Right forelimb (tissue), 1 donor: Measurements from ENCODE around the gene MUC3A.
A peak's percentile ranks its signal among the peaks of the same experiment; 100 is the strongest.
"Not testable (repeated sequence)": the region's sequence is repeated elsewhere in the genome, so short reads cannot be mapped to it uniquely, and the experiment has no call there.

Experiments
- DNase-seq: peaks from one replicate; pipeline ENCODE4 v3.0.0-alpha.2; 2018

MUC3A gene

GRCh38 chr7:100975371-100975821 lies 26.1 kb downstream of the MUC3A start:
- DNase-seq = no peak

- DNase-seq = no peak
Measured at GRCh38 chr7:100978300-100978699, 29.0 kb downstream of the MUC3A start.

- no peak for DNase-seq
Measured at GRCh38 chr7:100983451-100984187, 34.3 kb downstream of the MUC3A start.

GRCh38 chr7:100984241-100984918 lies 35.0 kb downstream of the MUC3A start:
- DNase-seq = not testable (repeated sequence)

- DNase-seq = not testable (repeated sequence)
Measured at GRCh38 chr7:100985033-100985797, 35.9 kb downstream of the MUC3A start.

- DNase-seq = no peak
Measured at GRCh38 chr7:100991631-100992030, 42.3 kb downstream of the MUC3A start.

GRCh38 chr7:100992280-100992679 lies 42.9 kb downstream of the MUC3A start:
- DNase-seq = not testable (repeated sequence)

- DNase-seq = not testable (repeated sequence)
Measured at GRCh38 chr7:100994671-100995070, 45.3 kb downstream of the MUC3A start.

- DNase-seq = not testable (repeated sequence)
Measured at GRCh38 chr7:100998530-100998929, 49.2 kb downstream of the MUC3A start.

GRCh38 chr7:100999334-100999733 lies 50.0 kb downstream of the MUC3A start:
- not testable (repeated sequence) for DNase-seq

GRCh38 chr7:101000025-101000424 lies 50.7 kb downstream of the MUC3A start:
- not testable (repeated sequence) for DNase-seq

GRCh38 chr7:101002333-101002732 lies 53.0 kb downstream of the MUC3A start:
- DNase-seq = not testable (repeated sequence)

GRCh38 chr7:101007361-101007760 lies 58.0 kb downstream of the MUC3A start:
- DNase-seq = not testable (repeated sequence)

- DNase-seq = no peak
Measured at GRCh38 chr7:101009629-101010028, 60.3 kb downstream of the MUC3A start.

GRCh38 chr7:101012931-101013330 lies 63.6 kb downstream of the MUC3A start:
- no peak for DNase-seq

GRCh38 chr7:101015626-101016025 lies 66.3 kb downstream of the MUC3A start:
- no peak for DNase-seq

- DNase-seq = peak; percentile 81
Measured at GRCh38 chr7:101017064-101017777, 67.9 kb downstream of the MUC3A start.
